Sigmoid colon (tissue), 4 donors: ENCODE results near the gene SGPL1.

Source experiments
- CTCF ChIP-seq, 4 experiments: fragments of 450-650 bp in 3 of 4; fragments of 200-600 bp in 1 of 4; IDR thresholded peaks; one replicate each; pipeline ENCODE4 v1.5.1; 2016 to 2019; ENCODE audit warnings: antibody characterized with exemption in 4 of 4, mild to moderate bottlenecking in 3 of 4, moderate library complexity in 2 of 4
- POLR2AphosphoS5 ChIP-seq, 4 donors: sonication (generic); formaldehyde crosslinking; IDR thresholded peaks; one replicate each; pipeline ENCODE4 v1.6.1; 2017; ENCODE audit warnings: antibody characterized with exemption in 4 of 4

- TF ChIP-seq CTCF (IDR thresholded peaks at IDR 0.05) (no peak), POLR2AphosphoS5 (IDR thresholded peaks at IDR 0.05) (no peak)
These were observed 11.5 kb downstream of the SGPL1 start for GRCh38 chr10:70827086-70827757.
